GM23338 (cell line): Measurements from ENCODE around the gene PSPC1. TPM values are rescaled to one million over a fixed set of nuclear protein-coding genes. Genes with fewer than 3 reads are reported as not detected.
A peak's percentile ranks its signal among the peaks of the same experiment; 100 is the strongest.

Experiments used
- ATAC-seq: fragments of 200-7000 bp; cut with Tn5 transposase; 3 replicates; pipeline ENCODE4 v1.9.1; 2020
- DNase-seq: peaks from one replicate; pipeline ENCODE4 v3.0.0-alpha.2; 2015; ENCODE audit warnings: low spot score
- H2AFZ ChIP-seq: fragments of 200-600 bp; sonication (generic); 2 replicates; pipeline ENCODE4 v1.8.0; 2016; ENCODE audit warnings: antibody characterized with exemption, mild to moderate bottlenecking, moderate library complexity
- H3F3A ChIP-seq: fragments of 200-600 bp; sonication (generic); replicated peaks from 2 replicates; pipeline ENCODE4 v1.8.0; 2017; ENCODE audit warnings: antibody characterized with exemption, mixed run types, low read depth
- H3K27ac ChIP-seq: fragments of 200-600 bp; sonication (generic); 2 replicates; pipeline ENCODE4 v1.6.1; 2016; ENCODE audit warnings: low read depth
- H3K27me3 ChIP-seq: fragments of 200-600 bp; sonication (generic); 2 replicates; pipeline ENCODE4 v1.8.0; 2016; ENCODE audit warnings: mild to moderate bottlenecking, mixed run types, moderate library complexity; ENCODE audit not compliant: insufficient read depth
- H3K36me3 ChIP-seq: fragments of 200-600 bp; sonication (generic); 2 replicates; pipeline ENCODE4 v1.8.0; 2016; ENCODE audit warnings: mild to moderate bottlenecking; ENCODE audit not compliant: insufficient read depth
- H3K4me1 ChIP-seq: fragments of 200-600 bp; sonication (generic); 2 replicates; pipeline ENCODE4 v1.8.0; 2016; ENCODE audit warnings: mild to moderate bottlenecking, moderate library complexity; ENCODE audit not compliant: insufficient read depth
- H3K4me2 ChIP-seq: fragments of 200-600 bp; sonication (generic); 2 replicates; pipeline ENCODE4 v1.7.1; 2017; ENCODE audit warnings: mixed run types
- H3K4me3 ChIP-seq: fragments of 200-600 bp; sonication (generic); 2 replicates; pipeline ENCODE4 v1.6.1; 2016; ENCODE audit warnings: mixed run types
- H3K79me2 ChIP-seq: fragments of 200-600 bp; sonication (generic); replicated peaks from 2 replicates; pipeline ENCODE4 v1.8.0; 2017; ENCODE audit warnings: mild to moderate bottlenecking; ENCODE audit not compliant: insufficient read depth
- H3K9me2 ChIP-seq: fragments of 200-600 bp; sonication (generic); 2 replicates; pipeline ENCODE4 v1.8.0; 2017; ENCODE audit not compliant: insufficient read depth
- H4K20me1 ChIP-seq: fragments of 200-600 bp; sonication (generic); replicated peaks from 2 replicates; pipeline ENCODE4 v1.8.0; 2017; ENCODE audit warnings: mild to moderate bottlenecking; ENCODE audit not compliant: insufficient read depth
- H3K27ac Mint-ChIP-seq: 2 replicates; pipeline ENCODE4 v1.8.0; 2020; ENCODE audit warnings: inconsistent platforms, mild to moderate bottlenecking, moderate library complexity, mixed read lengths
- H3K27me3 Mint-ChIP-seq: 3 replicates; pipeline ENCODE4 v1.8.0; 2022; ENCODE audit warnings: low read depth, mild to moderate bottlenecking, moderate library complexity, mixed read lengths, inconsistent platforms; ENCODE audit not compliant: insufficient read depth, poor library complexity
- H3K36me3 Mint-ChIP-seq: 3 replicates; pipeline ENCODE4 v1.8.0; 2021; ENCODE audit warnings: low read depth, mild to moderate bottlenecking, inconsistent platforms, moderate library complexity, mixed read lengths
- H3K4me1 Mint-ChIP-seq: 3 replicates; pipeline ENCODE4 v1.8.0; 2020; ENCODE audit warnings: mild to moderate bottlenecking, inconsistent platforms, mixed read lengths
- H3K4me3 Mint-ChIP-seq: 3 replicates; pipeline ENCODE4 v1.8.0; 2021; ENCODE audit warnings: moderate library complexity, mild to moderate bottlenecking, inconsistent platforms, mixed read lengths
- H3K9me3 Mint-ChIP-seq: 3 replicates; pipeline ENCODE4 v1.8.0; 2020; ENCODE audit warnings: moderate library complexity, mild to moderate bottlenecking, inconsistent platforms, mixed read lengths
- CREB1 ChIP-seq: fragments of 250-450 bp; sonication (Bioruptor Pico); IDR thresholded peaks from 2 replicates; pipeline ENCODE4 v1.5.0; 2020; ENCODE audit warnings: low read depth, mild to moderate bottlenecking, moderate library complexity
- EZH2 ChIP-seq: fragments of 200-600 bp; sonication (generic); IDR thresholded peaks from one replicate; pipeline ENCODE4 v1.8.0; 2017; ENCODE audit warnings: antibody characterized with exemption, mild to moderate bottlenecking, low read depth; ENCODE audit not compliant: unreplicated experiment
- EZH2phosphoT487 ChIP-seq: fragments of 200-600 bp; sonication (generic); IDR thresholded peaks from one replicate; pipeline ENCODE4 v1.8.1; 2018; ENCODE audit warnings: antibody characterized with exemption; ENCODE audit not compliant: unreplicated experiment
- JUNB ChIP-seq: IDR thresholded peaks from one replicate; pipeline ENCODE4 v1.6.1; 2016; ENCODE audit warnings: antibody characterized with exemption; ENCODE audit not compliant: unreplicated experiment
- NANOG ChIP-seq: IDR thresholded peaks from 2 replicates; pipeline ENCODE4 v1.6.1; 2016; ENCODE audit warnings: antibody characterized with exemption, borderline replicate concordance
- POLR2AphosphoS5 ChIP-seq: IDR thresholded peaks from 2 replicates; pipeline ENCODE4 v1.6.1; 2016; ENCODE audit warnings: antibody characterized with exemption, low read depth
- STAT1 ChIP-seq: IDR thresholded peaks from one replicate; pipeline ENCODE4 v1.6.1; 2016; ENCODE audit warnings: antibody characterized with exemption; ENCODE audit not compliant: unreplicated experiment
- ZNF114 ChIP-seq: fragments of 250-450 bp; sonication (Bioruptor Pico); IDR thresholded peaks from 2 replicates; pipeline ENCODE4 v1.5.0; 2020; ENCODE audit warnings: mild to moderate bottlenecking, moderate library complexity
- ZNF331 ChIP-seq: fragments of 250-450 bp; sonication (Bioruptor Pico); IDR thresholded peaks from 2 replicates; pipeline ENCODE4 v1.5.0; 2020; ENCODE audit warnings: low read depth, mild to moderate bottlenecking, moderate library complexity
- polyA plus RNA-seq: library from polyadenylated mRNA; unstranded; fragments of >200 nt; fragmentation: Nextera tagmentation; extraction: Ambion mirVana; gene quantifications from 2 replicates; pipeline ENCODE4 v1.2.1, GENCODE V29; 2016
- total RNA-seq: library from RNA; depleted of rRNA; stranded (reverse); fragments of >200 nt; shearing (Covaris generic); gene quantifications from 2 replicates; pipeline ENCODE4 v1.2.3, GENCODE V29; 2014
- TF ChIP-seq, protein P1 (sequence below): IDR thresholded peaks from 2 replicates; pipeline ENCODE4 v1.6.1; 2016; ENCODE audit warnings: antibody characterized with exemption
- TF ChIP-seq, protein P2 (sequence below), 2 experiments: fragments of 200-600 bp in 1 of 2; sonication (generic) in 1 of 2; conservative IDR thresholded peaks; 2 replicates each; pipeline versions ENCODE4 v1.5.1 to v1.6.1; 2016 to 2017; ENCODE audit warnings: antibody characterized with exemption in 2 of 2, low read depth in 2 of 2, mild to moderate bottlenecking in 2 of 2, moderate library complexity in 1 of 2
- TF ChIP-seq, protein P3 (sequence below): fragments of 250-450 bp; sonication (Bioruptor Pico); IDR thresholded peaks from 2 replicates; pipeline ENCODE4 v1.5.0; 2020; ENCODE audit warnings: mild to moderate bottlenecking, moderate library complexity
- TF ChIP-seq, protein P4 (sequence below): IDR thresholded peaks from one replicate; pipeline ENCODE4 v1.6.1; 2018; ENCODE audit warnings: antibody characterized with exemption; ENCODE audit not compliant: unreplicated experiment

PSPC1 gene
- total and polyA plus RNA-seq, 2 experiments from 2014 or later = 38.2 to 80.2 TPM

DNA sequence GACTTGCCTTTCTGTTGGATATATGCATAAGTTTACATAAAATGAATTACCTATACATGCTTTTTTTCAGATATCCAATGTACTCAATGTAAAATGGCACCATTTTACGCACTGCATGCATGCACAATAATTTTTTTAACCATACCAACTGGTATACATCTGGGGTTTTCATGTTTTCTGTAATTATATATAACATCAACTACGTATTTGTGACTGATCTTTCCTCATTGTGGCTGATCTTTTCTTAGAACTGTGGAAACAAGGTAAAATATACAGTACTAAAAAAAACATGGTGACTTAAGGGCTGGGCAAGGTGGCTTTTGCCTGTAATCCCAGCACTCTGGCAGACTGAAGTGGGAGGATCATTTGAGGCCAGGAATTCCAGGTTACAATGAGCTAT is 18.5 kb downstream of the PSPC1 start:
- no peaks in the 10 kb centered on the region for H3K4me1 ChIP-seq
- Mint-ChIP-seq H3K27ac (no peak overlapping the region), H3K27me3 (peaks cover 10% of the 10 kb centered on the region), H3K4me1 (peaks cover 4% of the 10 kb centered on the region), H3K36me3 (peaks cover 79% of the 10 kb centered on the region), H3K4me3 (no peak overlapping the region), H3K9me3 (no peaks in the 10 kb centered on the region)
- H3F3A ChIP-seq = no peaks in the 10 kb centered on the region
- ATAC-seq (no peak), DNase-seq (no peak)
- no peak overlapping the region for H2AFZ ChIP-seq
- 0 out of 2 replicates have a peak overlapping the region, but pooled peaks have one; percentile 18 for H3K27ac ChIP-seq
- H3K36me3 ChIP-seq = peaks cover 12% of the 10 kb centered on the region
- peaks cover 86% of the 10 kb centered on the region for H4K20me1 ChIP-seq
- no peaks in the 10 kb centered on the region for H3K27me3 ChIP-seq
- no peaks in the 10 kb centered on the region for H3K9me2 ChIP-seq
- H3K4me3 ChIP-seq = no peak overlapping the region
- H3K79me2 ChIP-seq = peaks cover 100% of the 10 kb centered on the region
- no peak overlapping the region for H3K4me2 ChIP-seq
- TF ChIP-seq POLR2AphosphoS5 (no peak), CREB1 (CRISPR knock-in tag) (no peak), ZNF114 (CRISPR knock-in tag) (no peak), EZH2 (no peak), ZNF331 (CRISPR knock-in tag) (no peak), NANOG (no peak), EZH2phosphoT487 (no peak), JUNB (no peak), STAT1 (no peak)
- TF ChIP-seq, protein P1, sequence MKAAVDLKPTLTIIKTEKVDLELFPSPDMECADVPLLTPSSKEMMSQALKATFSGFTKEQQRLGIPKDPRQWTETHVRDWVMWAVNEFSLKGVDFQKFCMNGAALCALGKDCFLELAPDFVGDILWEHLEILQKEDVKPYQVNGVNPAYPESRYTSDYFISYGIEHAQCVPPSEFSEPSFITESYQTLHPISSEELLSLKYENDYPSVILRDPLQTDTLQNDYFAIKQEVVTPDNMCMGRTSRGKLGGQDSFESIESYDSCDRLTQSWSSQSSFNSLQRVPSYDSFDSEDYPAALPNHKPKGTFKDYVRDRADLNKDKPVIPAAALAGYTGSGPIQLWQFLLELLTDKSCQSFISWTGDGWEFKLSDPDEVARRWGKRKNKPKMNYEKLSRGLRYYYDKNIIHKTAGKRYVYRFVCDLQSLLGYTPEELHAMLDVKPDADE = no peak
- TF ChIP-seq, protein P2, sequence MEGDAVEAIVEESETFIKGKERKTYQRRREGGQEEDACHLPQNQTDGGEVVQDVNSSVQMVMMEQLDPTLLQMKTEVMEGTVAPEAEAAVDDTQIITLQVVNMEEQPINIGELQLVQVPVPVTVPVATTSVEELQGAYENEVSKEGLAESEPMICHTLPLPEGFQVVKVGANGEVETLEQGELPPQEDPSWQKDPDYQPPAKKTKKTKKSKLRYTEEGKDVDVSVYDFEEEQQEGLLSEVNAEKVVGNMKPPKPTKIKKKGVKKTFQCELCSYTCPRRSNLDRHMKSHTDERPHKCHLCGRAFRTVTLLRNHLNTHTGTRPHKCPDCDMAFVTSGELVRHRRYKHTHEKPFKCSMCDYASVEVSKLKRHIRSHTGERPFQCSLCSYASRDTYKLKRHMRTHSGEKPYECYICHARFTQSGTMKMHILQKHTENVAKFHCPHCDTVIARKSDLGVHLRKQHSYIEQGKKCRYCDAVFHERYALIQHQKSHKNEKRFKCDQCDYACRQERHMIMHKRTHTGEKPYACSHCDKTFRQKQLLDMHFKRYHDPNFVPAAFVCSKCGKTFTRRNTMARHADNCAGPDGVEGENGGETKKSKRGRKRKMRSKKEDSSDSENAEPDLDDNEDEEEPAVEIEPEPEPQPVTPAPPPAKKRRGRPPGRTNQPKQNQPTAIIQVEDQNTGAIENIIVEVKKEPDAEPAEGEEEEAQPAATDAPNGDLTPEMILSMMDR (conservative IDR thresholded peaks at IDR 0.05; ENCODE audit: low read depth in 2 of 2) = no peak
- TF ChIP-seq, protein P3, sequence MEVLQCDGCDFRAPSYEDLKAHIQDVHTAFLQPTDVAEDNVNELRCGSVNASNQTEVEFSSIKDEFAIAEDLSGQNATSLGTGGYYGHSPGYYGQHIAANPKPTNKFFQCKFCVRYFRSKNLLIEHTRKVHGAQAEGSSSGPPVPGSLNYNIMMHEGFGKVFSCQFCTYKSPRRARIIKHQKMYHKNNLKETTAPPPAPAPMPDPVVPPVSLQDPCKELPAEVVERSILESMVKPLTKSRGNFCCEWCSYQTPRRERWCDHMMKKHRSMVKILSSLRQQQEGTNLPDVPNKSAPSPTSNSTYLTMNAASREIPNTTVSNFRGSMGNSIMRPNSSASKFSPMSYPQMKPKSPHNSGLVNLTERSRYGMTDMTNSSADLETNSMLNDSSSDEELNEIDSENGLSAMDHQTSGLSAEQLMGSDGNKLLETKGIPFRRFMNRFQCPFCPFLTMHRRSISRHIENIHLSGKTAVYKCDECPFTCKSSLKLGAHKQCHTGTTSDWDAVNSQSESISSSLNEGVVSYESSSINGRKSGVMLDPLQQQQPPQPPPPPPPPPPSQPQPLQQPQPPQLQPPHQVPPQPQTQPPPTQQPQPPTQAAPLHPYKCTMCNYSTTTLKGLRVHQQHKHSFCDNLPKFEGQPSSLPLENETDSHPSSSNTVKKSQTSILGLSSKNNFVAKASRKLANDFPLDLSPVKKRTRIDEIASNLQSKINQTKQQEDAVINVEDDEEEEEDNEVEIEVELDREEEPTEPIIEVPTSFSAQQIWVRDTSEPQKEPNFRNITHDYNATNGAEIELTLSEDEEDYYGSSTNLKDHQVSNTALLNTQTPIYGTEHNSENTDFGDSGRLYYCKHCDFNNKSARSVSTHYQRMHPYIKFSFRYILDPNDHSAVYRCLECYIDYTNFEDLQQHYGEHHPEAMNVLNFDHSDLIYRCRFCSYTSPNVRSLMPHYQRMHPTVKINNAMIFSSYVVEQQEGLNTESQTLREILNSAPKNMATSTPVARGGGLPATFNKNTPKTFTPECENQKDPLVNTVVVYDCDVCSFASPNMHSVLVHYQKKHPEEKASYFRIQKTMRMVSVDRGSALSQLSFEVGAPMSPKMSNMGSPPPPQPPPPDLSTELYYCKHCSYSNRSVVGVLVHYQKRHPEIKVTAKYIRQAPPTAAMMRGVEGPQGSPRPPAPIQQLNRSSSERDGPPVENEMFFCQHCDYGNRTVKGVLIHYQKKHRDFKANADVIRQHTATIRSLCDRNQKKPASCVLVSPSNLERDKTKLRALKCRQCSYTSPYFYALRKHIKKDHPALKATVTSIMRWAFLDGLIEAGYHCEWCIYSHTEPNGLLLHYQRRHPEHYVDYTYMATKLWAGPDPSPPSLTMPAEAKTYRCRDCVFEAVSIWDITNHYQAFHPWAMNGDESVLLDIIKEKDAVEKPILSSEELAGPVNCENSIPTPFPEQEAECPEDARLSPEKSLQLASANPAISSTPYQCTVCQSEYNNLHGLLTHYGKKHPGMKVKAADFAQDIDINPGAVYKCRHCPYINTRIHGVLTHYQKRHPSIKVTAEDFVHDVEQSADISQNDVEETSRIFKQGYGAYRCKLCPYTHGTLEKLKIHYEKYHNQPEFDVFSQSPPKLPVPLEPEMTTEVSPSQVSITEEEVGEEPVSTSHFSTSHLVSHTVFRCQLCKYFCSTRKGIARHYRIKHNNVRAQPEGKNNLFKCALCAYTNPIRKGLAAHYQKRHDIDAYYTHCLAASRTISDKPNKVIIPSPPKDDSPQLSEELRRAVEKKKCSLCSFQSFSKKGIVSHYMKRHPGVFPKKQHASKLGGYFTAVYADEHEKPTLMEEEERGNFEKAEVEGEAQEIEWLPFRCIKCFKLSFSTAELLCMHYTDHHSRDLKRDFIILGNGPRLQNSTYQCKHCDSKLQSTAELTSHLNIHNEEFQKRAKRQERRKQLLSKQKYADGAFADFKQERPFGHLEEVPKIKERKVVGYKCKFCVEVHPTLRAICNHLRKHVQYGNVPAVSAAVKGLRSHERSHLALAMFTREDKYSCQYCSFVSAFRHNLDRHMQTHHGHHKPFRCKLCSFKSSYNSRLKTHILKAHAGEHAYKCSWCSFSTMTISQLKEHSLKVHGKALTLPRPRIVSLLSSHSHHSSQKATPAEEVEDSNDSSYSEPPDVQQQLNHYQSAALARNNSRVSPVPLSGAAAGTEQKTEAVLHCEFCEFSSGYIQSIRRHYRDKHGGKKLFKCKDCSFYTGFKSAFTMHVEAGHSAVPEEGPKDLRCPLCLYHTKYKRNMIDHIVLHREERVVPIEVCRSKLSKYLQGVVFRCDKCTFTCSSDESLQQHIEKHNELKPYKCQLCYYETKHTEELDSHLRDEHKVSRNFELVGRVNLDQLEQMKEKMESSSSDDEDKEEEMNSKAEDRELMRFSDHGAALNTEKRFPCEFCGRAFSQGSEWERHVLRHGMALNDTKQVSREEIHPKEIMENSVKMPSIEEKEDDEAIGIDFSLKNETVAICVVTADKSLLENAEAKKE = no peak
- TF ChIP-seq, protein P4, sequence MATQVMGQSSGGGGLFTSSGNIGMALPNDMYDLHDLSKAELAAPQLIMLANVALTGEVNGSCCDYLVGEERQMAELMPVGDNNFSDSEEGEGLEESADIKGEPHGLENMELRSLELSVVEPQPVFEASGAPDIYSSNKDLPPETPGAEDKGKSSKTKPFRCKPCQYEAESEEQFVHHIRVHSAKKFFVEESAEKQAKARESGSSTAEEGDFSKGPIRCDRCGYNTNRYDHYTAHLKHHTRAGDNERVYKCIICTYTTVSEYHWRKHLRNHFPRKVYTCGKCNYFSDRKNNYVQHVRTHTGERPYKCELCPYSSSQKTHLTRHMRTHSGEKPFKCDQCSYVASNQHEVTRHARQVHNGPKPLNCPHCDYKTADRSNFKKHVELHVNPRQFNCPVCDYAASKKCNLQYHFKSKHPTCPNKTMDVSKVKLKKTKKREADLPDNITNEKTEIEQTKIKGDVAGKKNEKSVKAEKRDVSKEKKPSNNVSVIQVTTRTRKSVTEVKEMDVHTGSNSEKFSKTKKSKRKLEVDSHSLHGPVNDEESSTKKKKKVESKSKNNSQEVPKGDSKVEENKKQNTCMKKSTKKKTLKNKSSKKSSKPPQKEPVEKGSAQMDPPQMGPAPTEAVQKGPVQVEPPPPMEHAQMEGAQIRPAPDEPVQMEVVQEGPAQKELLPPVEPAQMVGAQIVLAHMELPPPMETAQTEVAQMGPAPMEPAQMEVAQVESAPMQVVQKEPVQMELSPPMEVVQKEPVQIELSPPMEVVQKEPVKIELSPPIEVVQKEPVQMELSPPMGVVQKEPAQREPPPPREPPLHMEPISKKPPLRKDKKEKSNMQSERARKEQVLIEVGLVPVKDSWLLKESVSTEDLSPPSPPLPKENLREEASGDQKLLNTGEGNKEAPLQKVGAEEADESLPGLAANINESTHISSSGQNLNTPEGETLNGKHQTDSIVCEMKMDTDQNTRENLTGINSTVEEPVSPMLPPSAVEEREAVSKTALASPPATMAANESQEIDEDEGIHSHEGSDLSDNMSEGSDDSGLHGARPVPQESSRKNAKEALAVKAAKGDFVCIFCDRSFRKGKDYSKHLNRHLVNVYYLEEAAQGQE = no peak
